RWPE1 (cell line): Measurements from ENCODE around the gene CLDN10.
A peak's percentile ranks its signal among the peaks of the same experiment; 100 is the strongest.

ENCODE experiments used
- CTCF ChIA-PET: fragments of 350-600 bp; sonication (Branson Sonifier 250); formaldehyde crosslinking; extraction: SDS; loops from one replicate; lab custom pipeline; 2021; lab: Yijun Ruan, JAX
- POLR2A ChIA-PET: fragments of 400-600 bp; formaldehyde crosslinking; extraction: SDS; loops from one replicate; lab custom pipeline; 2020; ENCODE audit warnings: antibody characterized with exemption; ENCODE audit not compliant: low non-redundant PET; lab: Yijun Ruan, JAX
- DNase-seq: peaks from one replicate; pipeline ENCODE4 v3.0.0; 2012; ENCODE audit warnings: low spot score
- H3K27ac ChIP-seq: fragments of 450-650 bp; 2 replicates; pipeline ENCODE4 v1.5.1; 2017
- CTCF ChIP-seq: fragments of 450-650 bp; conservative IDR thresholded peaks from 2 replicates; pipeline ENCODE4 v1.5.1; 2017; ENCODE audit warnings: low read depth, mild to moderate bottlenecking

CLDN10 gene

GRCh38 chr13:95523598-95523997 is 28.9 kb upstream of the CLDN10 start:
- CTCF ChIA-PET = no interaction called here

GRCh38 chr13:95524264-95524901 is 28.1 kb upstream of the CLDN10 start:
- ChIA-PET CTCF (no interaction called here), POLR2A (no interaction called here)
- TF ChIP-seq CTCF = no peak
- H3K27ac ChIP-seq = peak overlapping the region; percentile 79
- DNase-seq = peak; percentile 67

More at GRCh38 chr13:95523598-95523997, 28.9 kb upstream of the CLDN10 start:
- POLR2A ChIA-PET = no interaction called here
- no peak for DNase-seq
- no peak for TF ChIP-seq CTCF
- H3K27ac ChIP-seq = no peak overlapping the region

GRCh38 chr13:95527955-95528354 is 24.6 kb upstream of the CLDN10 start:
- POLR2A ChIA-PET = no interaction called here
- DNase-seq = no peak
- no peak for TF ChIP-seq CTCF
- no peak overlapping the region for H3K27ac ChIP-seq
- CTCF ChIA-PET = no interaction called here

- no peak overlapping the region for H3K27ac ChIP-seq
- TF ChIP-seq CTCF = 0 out of 2 replicates have a peak, but pooled peaks have one; percentile 8
- DNase-seq = peak; percentile 73
- ChIA-PET POLR2A (no interaction called here), CTCF (interaction anchor here (0.6 kb wide), 1 partner anchor 84 kb away, joined by 3 read pairs; no protein-coding TSS in a partner anchor)
These were observed 22.3 kb upstream of the CLDN10 start for GRCh38 chr13:95530178-95530577.

- CTCF ChIA-PET = no interaction called here
- no peak for TF ChIP-seq CTCF
- H3K27ac ChIP-seq = no peak overlapping the region
- DNase-seq = no peak
- POLR2A ChIA-PET = no interaction called here
These were observed 18.9 kb upstream of the CLDN10 start for GRCh38 chr13:95533545-95534160.

GRCh38 chr13:95535243-95535642 is 17.3 kb upstream of the CLDN10 start:
- no peak overlapping the region for H3K27ac ChIP-seq
- DNase-seq = peak; percentile 83
- ChIA-PET CTCF (no interaction called here), POLR2A (no interaction called here)
- no peak for TF ChIP-seq CTCF
